ENCODE results near the gene SSTR3. TPM values are rescaled to one million over a fixed set of nuclear protein-coding genes. Genes with fewer than 3 reads are reported as not detected.

Gene SSTR3
- total RNA-seq, 1 donor from 2014 or later, result not detected

- no peak for ATAC-seq
Observed at GRCh38 chr22:37163575-37164504, 48.4 kb downstream of the SSTR3 start.

- no peak for ATAC-seq
Observed at GRCh38 chr22:37163096-37163489, 49.2 kb downstream of the SSTR3 start.

- peak; percentile 9 for ATAC-seq
Observed at GRCh38 chr22:37162221-37163095, 49.8 kb downstream of the SSTR3 start.

GRCh38 chr22:37161443-37161842, 50.8 kb downstream of the SSTR3 start:
- no peak for ATAC-seq

- no peak for ATAC-seq
Observed at GRCh38 chr22:37160027-37160426, 52.2 kb downstream of the SSTR3 start.

- no peak for ATAC-seq
Observed at GRCh38 chr22:37158963-37159290, 53.4 kb downstream of the SSTR3 start.

- no peak for ATAC-seq
Observed at GRCh38 chr22:37157516-37158285, 54.6 kb downstream of the SSTR3 start.

GRCh38 chr22:37156686-37157435, 55.4 kb downstream of the SSTR3 start:
- ATAC-seq, result no peak

- peak; percentile 6 for ATAC-seq
Observed at GRCh38 chr22:37155971-37156370, 56.3 kb downstream of the SSTR3 start.

- peak; percentile 55 for ATAC-seq
Observed at GRCh38 chr22:37154925-37155712, 57.2 kb downstream of the SSTR3 start.

Other genes with a start within 250 kb of the SSTR3 start
- 83.2 TPM for gene TST, start 193.0 kb downstream of the SSTR3 start, total RNA-seq
- gene MPST, start 192.7 kb downstream of the SSTR3 start, total RNA-seq, result 78.0 TPM
- 3.9 TPM for gene KCTD17, start 160.7 kb downstream of the SSTR3 start, total RNA-seq
- not detected for gene TMPRSS6, start 102.8 kb downstream of the SSTR3 start, total RNA-seq
- 3.1 TPM for gene IL2RB, start 62.6 kb downstream of the SSTR3 start, total RNA-seq
- gene C1QTNF6, start 24.2 kb downstream of the SSTR3 start, total RNA-seq, result 2.0 TPM
- gene RAC2, start 31.8 kb upstream of the SSTR3 start, total RNA-seq, result 19.0 TPM
- gene CYTH4, start 70.0 kb upstream of the SSTR3 start, total RNA-seq, result 1.6 TPM
- not detected for gene ELFN2, start 215.0 kb upstream of the SSTR3 start, total RNA-seq

All from esophagus mucosa (tissue), 1 donor.